Lower leg skin (tissue), 3 donors: ENCODE measurements around the gene NLGN4Y.

Experiments used
- POLR2A ChIP-seq, 2 donors: fragments of 450-650 bp; IDR thresholded peaks; one replicate each; pipeline ENCODE4 v1.6.1; 2016 to 2017; ENCODE audit warnings: antibody characterized with exemption in 2 of 2, mild to moderate bottlenecking in 1 of 2, moderate library complexity in 1 of 2
- TF ChIP-seq, protein P1 (sequence below), 3 donors: fragments of 450-650 bp; IDR thresholded peaks; one replicate each; pipeline ENCODE4 v1.5.1; 2016; ENCODE audit warnings: antibody characterized with exemption in 3 of 3, mild to moderate bottlenecking in 3 of 3, moderate library complexity in 2 of 3

DNA sequence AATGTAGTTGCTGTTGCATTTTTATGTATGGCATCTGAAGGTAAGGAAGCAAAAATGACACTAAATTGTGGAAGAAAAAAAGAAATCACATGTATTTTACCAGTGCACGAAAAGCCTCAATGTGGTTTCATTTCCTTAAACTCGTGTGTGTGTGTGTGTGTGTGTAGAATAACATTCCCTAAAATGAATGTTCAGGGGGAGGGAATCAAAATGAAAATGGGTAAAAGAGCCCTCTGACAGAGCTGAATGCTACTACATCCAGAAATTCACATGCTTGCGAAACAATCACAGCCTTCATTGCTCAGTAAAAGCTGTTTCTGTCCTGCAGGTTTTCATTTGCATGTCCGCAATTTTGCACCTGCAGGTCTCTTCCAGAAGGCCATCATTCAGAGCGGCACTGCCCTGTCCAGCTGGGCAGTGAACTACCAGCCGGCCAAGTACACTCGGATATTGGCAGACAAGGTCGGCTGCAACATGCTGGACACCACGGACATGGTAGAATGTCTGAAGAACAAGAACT lies 305.1 kb downstream of the NLGN4Y start:
- TF ChIP-seq, protein P1, sequence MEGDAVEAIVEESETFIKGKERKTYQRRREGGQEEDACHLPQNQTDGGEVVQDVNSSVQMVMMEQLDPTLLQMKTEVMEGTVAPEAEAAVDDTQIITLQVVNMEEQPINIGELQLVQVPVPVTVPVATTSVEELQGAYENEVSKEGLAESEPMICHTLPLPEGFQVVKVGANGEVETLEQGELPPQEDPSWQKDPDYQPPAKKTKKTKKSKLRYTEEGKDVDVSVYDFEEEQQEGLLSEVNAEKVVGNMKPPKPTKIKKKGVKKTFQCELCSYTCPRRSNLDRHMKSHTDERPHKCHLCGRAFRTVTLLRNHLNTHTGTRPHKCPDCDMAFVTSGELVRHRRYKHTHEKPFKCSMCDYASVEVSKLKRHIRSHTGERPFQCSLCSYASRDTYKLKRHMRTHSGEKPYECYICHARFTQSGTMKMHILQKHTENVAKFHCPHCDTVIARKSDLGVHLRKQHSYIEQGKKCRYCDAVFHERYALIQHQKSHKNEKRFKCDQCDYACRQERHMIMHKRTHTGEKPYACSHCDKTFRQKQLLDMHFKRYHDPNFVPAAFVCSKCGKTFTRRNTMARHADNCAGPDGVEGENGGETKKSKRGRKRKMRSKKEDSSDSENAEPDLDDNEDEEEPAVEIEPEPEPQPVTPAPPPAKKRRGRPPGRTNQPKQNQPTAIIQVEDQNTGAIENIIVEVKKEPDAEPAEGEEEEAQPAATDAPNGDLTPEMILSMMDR (IDR thresholded peaks at IDR 0.05), result no peak
- TF ChIP-seq POLR2A (IDR thresholded peaks at IDR 0.05), result no peak
